ENCODE results near the gene UMAD1.

Gene UMAD1

DNA sequence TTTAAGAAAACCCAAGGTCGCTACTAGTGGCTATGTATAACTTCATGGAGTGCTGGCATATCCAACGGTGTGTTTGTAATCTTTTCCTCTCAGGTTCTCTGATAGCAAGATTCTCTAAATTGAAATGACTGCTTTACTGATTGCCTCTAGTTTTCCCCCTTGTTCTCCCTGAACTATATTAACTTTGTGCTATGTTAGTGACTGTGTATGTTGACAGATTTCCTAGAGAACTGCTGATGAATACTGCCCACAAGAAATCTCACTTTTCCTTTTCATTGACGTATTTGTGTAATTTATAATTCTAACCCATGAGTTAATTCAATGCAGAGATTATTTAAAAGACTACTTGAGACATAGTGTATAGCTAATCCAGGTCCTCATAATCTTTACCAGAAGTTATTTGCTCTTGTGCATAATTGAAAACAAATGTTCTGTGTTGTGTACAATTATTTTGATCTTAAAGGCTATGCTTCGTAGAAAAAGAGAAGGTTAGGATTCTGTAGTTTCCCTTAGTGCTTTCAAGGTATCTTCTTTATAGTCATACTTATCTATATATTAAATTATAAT is 257.5 kb downstream of the UMAD1 start:
- H3K27me3 ChIP-seq (ENCODE audit: insufficient read depth, low read length, poor library complexity): no peaks in the 10 kb centered on the region
- H3K4me1 ChIP-seq (ENCODE audit: control insufficient read depth, low read depth, low read length): no peaks in the 10 kb centered on the region
- H3K56ac ChIP-seq (ENCODE audit: low read length): no peak overlapping the region
- DNase-seq: peak; percentile 41
- H2AK5ac ChIP-seq (ENCODE audit: low read length): no peak overlapping the region
- H3K4me3 ChIP-seq (ENCODE audit: low read length): no peak overlapping the region
- H3K9ac ChIP-seq (ENCODE audit: low read length): no peak overlapping the region
- H3K79me2 ChIP-seq (ENCODE audit: control insufficient read depth, insufficient read depth, low read length): no peaks in the 10 kb centered on the region
- no peak overlapping the region for H3K18ac ChIP-seq (ENCODE audit: low read length)
- H3K4me2 ChIP-seq (ENCODE audit: low read length): no peak overlapping the region
- H3K23ac ChIP-seq (ENCODE audit: low read length): no peak overlapping the region
- no peak overlapping the region for H2BK5ac ChIP-seq (ENCODE audit: low read length)
- no peak overlapping the region for H3K4ac ChIP-seq (ENCODE audit: low read depth, low read length)
- no peak overlapping the region for H2BK15ac ChIP-seq (replicated peaks; ENCODE audit: low read depth)
- WGBS (ENCODE audit: extremely low coverage, insufficient coverage, low lambda C conversion rate): no CpG with 5 or more reads among the region's 4 CpGs
- H2BK120ac ChIP-seq (ENCODE audit: low read depth, low read length): no peak overlapping the region
- no peak overlapping the region for H3K27ac ChIP-seq (ENCODE audit: low read depth, low read length)
- no peaks in the 10 kb centered on the region for H3K36me3 ChIP-seq (ENCODE audit: control insufficient read depth, insufficient read depth, low read length)
- H3K79me1 ChIP-seq (ENCODE audit: low read length): no peaks in the 10 kb centered on the region
- H4K8ac ChIP-seq (ENCODE audit: low read depth, low read length): no peak overlapping the region
- no peak overlapping the region for H4K5ac ChIP-seq (ENCODE audit: low read length)

- H2BK15ac ChIP-seq (replicated peaks; ENCODE audit: low read depth): no peak overlapping the region
- H3K4me3 ChIP-seq (ENCODE audit: low read length): no peak overlapping the region
- H3K27ac ChIP-seq (ENCODE audit: low read depth, low read length): no peak overlapping the region
- H4K5ac ChIP-seq (ENCODE audit: low read length): no peak overlapping the region
- H3K79me1 ChIP-seq (ENCODE audit: low read length): no peaks in the 10 kb centered on the region
- no peak overlapping the region for H3K18ac ChIP-seq (ENCODE audit: low read length)
- no peak overlapping the region for H4K8ac ChIP-seq (ENCODE audit: low read depth, low read length)
- H3K4ac ChIP-seq (ENCODE audit: low read depth, low read length): no peak overlapping the region
- H3K23ac ChIP-seq (ENCODE audit: low read length): no peak overlapping the region
- no peak overlapping the region for H2BK5ac ChIP-seq (ENCODE audit: low read length)
- H3K36me3 ChIP-seq (ENCODE audit: control insufficient read depth, insufficient read depth, low read length): no peaks in the 10 kb centered on the region
- no peak overlapping the region for H3K4me2 ChIP-seq (ENCODE audit: low read length)
- no peaks in the 10 kb centered on the region for H3K27me3 ChIP-seq (ENCODE audit: insufficient read depth, low read length, poor library complexity)
- no peak overlapping the region for H3K56ac ChIP-seq (ENCODE audit: low read length)
- no peaks in the 10 kb centered on the region for H3K79me2 ChIP-seq (ENCODE audit: control insufficient read depth, insufficient read depth, low read length)
- H2AK5ac ChIP-seq (ENCODE audit: low read length): no peak overlapping the region
- WGBS (ENCODE audit: extremely low coverage, insufficient coverage, low lambda C conversion rate): no CpG with 5 or more reads among the region's 2 CpGs
- H2BK120ac ChIP-seq (ENCODE audit: low read depth, low read length): no peak overlapping the region
- no peaks in the 10 kb centered on the region for H3K4me1 ChIP-seq (ENCODE audit: control insufficient read depth, low read depth, low read length)
- H3K9ac ChIP-seq (ENCODE audit: low read length): no peak overlapping the region
- DNase-seq: no peak
Measured at GRCh38 chr7:7902845-7903244, 262.3 kb downstream of the UMAD1 start.

DNA sequence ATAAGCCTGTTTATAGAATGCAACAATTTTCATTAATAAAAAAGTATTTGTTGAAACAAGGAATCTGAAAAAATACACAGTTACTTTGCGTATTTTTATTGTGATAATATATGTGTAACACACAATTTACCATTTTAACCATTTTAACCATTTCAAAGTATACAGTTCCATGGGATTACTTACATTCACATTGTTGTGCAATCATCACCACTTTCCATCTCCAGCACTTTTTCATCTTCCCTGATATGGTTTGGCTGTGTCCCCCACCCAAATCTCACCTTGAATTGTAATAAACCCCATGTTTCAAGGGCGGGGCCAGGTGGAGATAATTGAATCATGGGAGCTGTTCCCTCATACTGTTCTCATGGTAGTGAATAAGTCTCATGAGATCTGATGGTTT is 266.8 kb downstream of the UMAD1 start:
- Histone ChIP-seq H2AK5ac (ENCODE audit: low read length) (no peak overlapping the region), H3K4me3 (ENCODE audit: low read length) (no peak overlapping the region), H3K23ac (ENCODE audit: low read length) (no peak overlapping the region), H4K5ac (ENCODE audit: low read length) (no peak overlapping the region), H3K79me1 (ENCODE audit: low read length) (no peaks in the 10 kb centered on the region), H3K27me3 (ENCODE audit: insufficient read depth, low read length, poor library complexity) (no peaks in the 10 kb centered on the region), H4K8ac (ENCODE audit: low read depth, low read length) (peak overlapping the region; percentile 56), H3K79me2 (ENCODE audit: control insufficient read depth, insufficient read depth, low read length) (no peaks in the 10 kb centered on the region), H3K27ac (ENCODE audit: low read depth, low read length) (no peak overlapping the region), H3K36me3 (ENCODE audit: control insufficient read depth, insufficient read depth, low read length) (no peaks in the 10 kb centered on the region), H2BK120ac (ENCODE audit: low read depth, low read length) (no peak overlapping the region), H2BK15ac (replicated peaks; ENCODE audit: low read depth) (no peak overlapping the region), H3K4ac (ENCODE audit: low read depth, low read length) (no peak overlapping the region), H2BK5ac (ENCODE audit: low read length) (no peak overlapping the region), H3K9ac (ENCODE audit: low read length) (no peak overlapping the region), H3K4me1 (ENCODE audit: control insufficient read depth, low read depth, low read length) (no peaks in the 10 kb centered on the region), H3K4me2 (ENCODE audit: low read length) (no peak overlapping the region), H3K56ac (ENCODE audit: low read length) (no peak overlapping the region), H3K18ac (ENCODE audit: low read length) (no peak overlapping the region)
- DNase-seq: no peak
- WGBS (ENCODE audit: extremely low coverage, insufficient coverage, low lambda C conversion rate): no CpG with 5 or more reads among the region's 2 CpGs

- no peak for DNase-seq
- Histone ChIP-seq H3K23ac (ENCODE audit: low read length) (no peak overlapping the region), H2BK5ac (ENCODE audit: low read length) (no peak overlapping the region)
Measured at GRCh38 chr7:7908622-7909145, 268.1 kb downstream of the UMAD1 start.

DNA sequence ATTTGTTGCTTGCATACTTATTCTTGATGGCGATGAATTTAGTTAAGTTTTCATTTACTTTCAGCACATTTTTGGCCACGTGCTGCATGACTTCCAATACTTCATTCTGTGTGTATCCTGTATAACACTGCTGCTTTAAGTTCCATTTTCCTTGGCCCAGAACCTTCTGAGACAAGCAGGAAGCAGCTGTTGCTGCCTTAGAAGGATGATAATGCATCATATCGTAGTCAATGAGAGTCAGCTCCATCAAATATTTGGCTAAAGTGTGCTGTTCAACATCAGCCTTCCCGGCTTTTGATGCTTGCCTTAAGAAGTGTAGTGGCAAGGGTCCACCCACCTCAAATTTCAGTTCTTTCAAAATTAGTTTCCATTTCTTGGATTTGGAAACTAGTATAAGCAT is 268.8 kb downstream of the UMAD1 start:
- Histone ChIP-seq H2BK15ac (replicated peaks; ENCODE audit: low read depth) (no peak overlapping the region), H3K4me2 (ENCODE audit: low read length) (no peak overlapping the region), H4K5ac (ENCODE audit: low read length) (no peak overlapping the region), H4K8ac (ENCODE audit: low read depth, low read length) (no peak overlapping the region), H3K56ac (ENCODE audit: low read length) (no peak overlapping the region), H3K4me3 (ENCODE audit: low read length) (no peak overlapping the region), H3K27me3 (ENCODE audit: insufficient read depth, low read length, poor library complexity) (no peaks in the 10 kb centered on the region), H3K23ac (ENCODE audit: low read length) (no peak overlapping the region), H3K4me1 (ENCODE audit: control insufficient read depth, low read depth, low read length) (no peaks in the 10 kb centered on the region), H3K18ac (ENCODE audit: low read length) (no peak overlapping the region), H3K79me1 (ENCODE audit: low read length) (no peaks in the 10 kb centered on the region), H2BK5ac (ENCODE audit: low read length) (no peak overlapping the region), H3K9ac (ENCODE audit: low read length) (no peak overlapping the region), H3K4ac (ENCODE audit: low read depth, low read length) (no peak overlapping the region), H3K79me2 (ENCODE audit: control insufficient read depth, insufficient read depth, low read length) (no peaks in the 10 kb centered on the region), H3K27ac (ENCODE audit: low read depth, low read length) (no peak overlapping the region), H2AK5ac (ENCODE audit: low read length) (no peak overlapping the region), H2BK120ac (ENCODE audit: low read depth, low read length) (no peak overlapping the region), H3K36me3 (ENCODE audit: control insufficient read depth, insufficient read depth, low read length) (no peaks in the 10 kb centered on the region)
- no peak for DNase-seq
- WGBS (ENCODE audit: extremely low coverage, insufficient coverage, low lambda C conversion rate): no CpG with 5 or more reads among the region's 4 CpGs

More at GRCh38 chr7:7908622-7909145, 268.1 kb downstream of the UMAD1 start:
- no peaks in the 10 kb centered on the region for H3K79me1 ChIP-seq (ENCODE audit: low read length)
- H2AK5ac ChIP-seq (ENCODE audit: low read length): no peak overlapping the region
- no CpG with 5 or more reads among the region's 3 CpGs for WGBS (ENCODE audit: extremely low coverage, insufficient coverage, low lambda C conversion rate)
- no peak overlapping the region for H2BK120ac ChIP-seq (ENCODE audit: low read depth, low read length)
- H3K4ac ChIP-seq (ENCODE audit: low read depth, low read length): no peak overlapping the region
- H3K4me3 ChIP-seq (ENCODE audit: low read length): no peak overlapping the region
- no peaks in the 10 kb centered on the region for H3K79me2 ChIP-seq (ENCODE audit: control insufficient read depth, insufficient read depth, low read length)
- no peak overlapping the region for H3K4me2 ChIP-seq (ENCODE audit: low read length)
- no peaks in the 10 kb centered on the region for H3K27me3 ChIP-seq (ENCODE audit: insufficient read depth, low read length, poor library complexity)
- peak overlapping the region; percentile 51 for H3K18ac ChIP-seq (ENCODE audit: low read length)
- H2BK15ac ChIP-seq (replicated peaks; ENCODE audit: low read depth): no peak overlapping the region
- H3K36me3 ChIP-seq (ENCODE audit: control insufficient read depth, insufficient read depth, low read length): no peaks in the 10 kb centered on the region
- no peak overlapping the region for H3K27ac ChIP-seq (ENCODE audit: low read depth, low read length)
- H4K8ac ChIP-seq (ENCODE audit: low read depth, low read length): no peak overlapping the region
- no peak overlapping the region for H3K9ac ChIP-seq (ENCODE audit: low read length)
- H3K4me1 ChIP-seq (ENCODE audit: control insufficient read depth, low read depth, low read length): no peaks in the 10 kb centered on the region
- no peak overlapping the region for H3K56ac ChIP-seq (ENCODE audit: low read length)
- H4K5ac ChIP-seq (ENCODE audit: low read length): no peak overlapping the region
